22Rv1 (cell line): ENCODE results near the gene RHBDD1.

ENCODE experiments used
- ZFX ChIP-seq: fragments of 450-650 bp; IDR thresholded peaks from 2 replicates; pipeline ENCODE4 v1.6.1; 2017; ENCODE audit warnings: antibody characterized with exemption, borderline replicate concordance
- TF ChIP-seq, protein P1 (sequence below): fragments of 450-650 bp; IDR thresholded peaks from 2 replicates; pipeline ENCODE4 v1.5.1; 2017; ENCODE audit warnings: mild to moderate bottlenecking

DNA sequence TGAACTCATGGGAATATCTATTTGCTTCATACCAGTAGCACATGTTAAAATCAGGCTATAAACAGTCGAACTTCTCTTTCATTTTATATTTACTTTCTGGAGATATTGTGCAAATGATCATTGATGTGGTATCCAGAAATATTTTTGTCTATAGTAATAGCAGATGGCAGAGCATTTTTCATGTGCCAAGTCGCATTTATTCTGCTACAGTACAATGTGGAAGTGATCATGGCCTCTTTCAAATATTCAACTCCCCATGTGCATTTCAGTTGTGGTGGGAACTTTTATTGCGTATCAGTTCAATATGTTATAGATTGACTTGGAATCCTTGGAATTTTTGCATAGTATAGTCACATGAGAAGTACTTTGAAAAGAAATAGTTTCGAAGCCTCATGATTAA lies 57.4 kb downstream of the RHBDD1 start:
- TF ChIP-seq, protein P1, sequence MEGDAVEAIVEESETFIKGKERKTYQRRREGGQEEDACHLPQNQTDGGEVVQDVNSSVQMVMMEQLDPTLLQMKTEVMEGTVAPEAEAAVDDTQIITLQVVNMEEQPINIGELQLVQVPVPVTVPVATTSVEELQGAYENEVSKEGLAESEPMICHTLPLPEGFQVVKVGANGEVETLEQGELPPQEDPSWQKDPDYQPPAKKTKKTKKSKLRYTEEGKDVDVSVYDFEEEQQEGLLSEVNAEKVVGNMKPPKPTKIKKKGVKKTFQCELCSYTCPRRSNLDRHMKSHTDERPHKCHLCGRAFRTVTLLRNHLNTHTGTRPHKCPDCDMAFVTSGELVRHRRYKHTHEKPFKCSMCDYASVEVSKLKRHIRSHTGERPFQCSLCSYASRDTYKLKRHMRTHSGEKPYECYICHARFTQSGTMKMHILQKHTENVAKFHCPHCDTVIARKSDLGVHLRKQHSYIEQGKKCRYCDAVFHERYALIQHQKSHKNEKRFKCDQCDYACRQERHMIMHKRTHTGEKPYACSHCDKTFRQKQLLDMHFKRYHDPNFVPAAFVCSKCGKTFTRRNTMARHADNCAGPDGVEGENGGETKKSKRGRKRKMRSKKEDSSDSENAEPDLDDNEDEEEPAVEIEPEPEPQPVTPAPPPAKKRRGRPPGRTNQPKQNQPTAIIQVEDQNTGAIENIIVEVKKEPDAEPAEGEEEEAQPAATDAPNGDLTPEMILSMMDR = no peak
- no peak for TF ChIP-seq ZFX
